Measurements from ENCODE around the gene MACO1.
"Not testable (repeated sequence)": the region's sequence is repeated elsewhere in the genome, so short reads cannot be mapped to it uniquely, and the experiment has no call there.

Gene MACO1

GRCh38 chr1:25458541-25459298 is 28.0 kb downstream of the MACO1 start:
- DNase-seq, result no peak

- DNase-seq, result no peak
These were observed 29.3 kb downstream of the MACO1 start for GRCh38 chr1:25460020-25460419.

DNA sequence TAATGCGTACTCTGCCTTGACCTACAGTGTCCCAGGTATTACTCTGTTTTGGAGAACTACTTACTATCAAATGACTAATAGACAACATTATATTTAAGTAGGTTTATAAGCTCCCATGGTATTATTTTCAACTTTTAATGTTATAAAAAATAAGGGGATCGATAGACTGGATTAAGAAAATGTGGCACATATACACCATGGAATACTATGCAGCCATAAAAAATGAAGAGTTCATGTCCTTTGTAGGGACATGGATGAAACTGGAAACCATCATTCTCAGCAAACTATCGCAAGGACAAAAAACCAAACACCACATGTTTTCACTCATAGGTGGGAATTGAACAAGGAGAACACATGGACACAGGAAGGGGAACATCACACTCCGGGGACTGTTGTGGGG is 30.1 kb downstream of the MACO1 start:
- DNase-seq, result not testable (repeated sequence)

DNA sequence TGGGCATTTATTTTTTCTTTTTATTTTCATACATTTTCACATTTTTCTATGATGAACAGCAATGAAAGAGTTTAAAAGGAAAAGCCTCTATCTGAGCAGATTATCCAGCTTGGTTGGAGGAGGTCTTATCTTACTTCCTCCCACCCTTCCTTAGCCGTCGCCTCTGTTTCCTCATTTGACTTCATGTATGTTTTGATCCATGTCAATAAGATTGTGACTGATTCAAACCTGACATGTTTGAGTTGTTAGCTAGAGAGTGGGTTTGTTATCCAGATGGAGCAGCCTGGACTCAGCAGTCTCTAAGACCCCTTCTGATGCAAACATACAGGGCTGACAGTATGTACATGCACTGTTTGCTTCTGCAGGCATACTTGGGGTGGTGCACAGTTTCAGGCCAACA is 31.2 kb downstream of the MACO1 start:
- no peak for DNase-seq

DNA sequence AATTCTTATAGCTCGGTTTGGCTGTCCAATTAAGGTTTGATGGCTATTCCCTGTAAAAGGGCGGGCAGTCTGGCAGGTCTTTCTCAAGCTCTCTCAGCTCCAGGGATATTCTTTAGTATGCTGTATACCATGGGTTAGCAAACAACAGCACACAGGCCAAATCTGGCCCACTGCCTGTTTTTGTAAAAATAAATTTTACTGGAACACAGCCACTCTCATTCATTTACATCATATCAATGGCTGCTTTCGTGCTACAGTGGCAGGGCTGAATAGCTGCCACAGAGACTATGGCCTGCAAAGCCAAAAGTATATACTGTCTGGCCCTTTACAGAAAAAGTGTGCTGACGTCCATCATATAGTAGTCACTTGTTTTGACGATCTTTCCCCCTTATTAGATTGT is 32.0 kb downstream of the MACO1 start:
- DNase-seq, result no peak

DNA sequence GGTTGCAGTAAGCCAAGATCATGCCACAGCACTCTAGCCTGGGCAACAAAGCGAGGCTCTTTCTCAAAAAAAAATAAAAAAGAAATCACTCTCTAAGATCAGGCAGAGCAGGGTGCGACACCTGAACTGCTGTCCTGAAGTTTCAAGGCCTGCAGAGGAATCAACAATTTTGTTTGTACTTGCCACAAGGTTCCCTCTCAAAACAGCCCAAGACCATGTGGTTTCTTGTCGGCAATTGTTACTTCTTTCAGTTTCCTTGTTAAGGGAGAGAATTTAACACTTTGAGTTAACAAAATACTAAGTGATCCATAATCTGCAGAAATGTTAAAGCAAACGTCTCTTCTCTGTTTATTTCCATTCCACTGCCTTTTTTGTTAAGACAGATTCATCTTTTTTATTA is 36.5 kb downstream of the MACO1 start:
- DNase-seq, result no peak

- DNase-seq, result no peak
These were observed 36.9 kb downstream of the MACO1 start for GRCh38 chr1:25467616-25468015.

DNA sequence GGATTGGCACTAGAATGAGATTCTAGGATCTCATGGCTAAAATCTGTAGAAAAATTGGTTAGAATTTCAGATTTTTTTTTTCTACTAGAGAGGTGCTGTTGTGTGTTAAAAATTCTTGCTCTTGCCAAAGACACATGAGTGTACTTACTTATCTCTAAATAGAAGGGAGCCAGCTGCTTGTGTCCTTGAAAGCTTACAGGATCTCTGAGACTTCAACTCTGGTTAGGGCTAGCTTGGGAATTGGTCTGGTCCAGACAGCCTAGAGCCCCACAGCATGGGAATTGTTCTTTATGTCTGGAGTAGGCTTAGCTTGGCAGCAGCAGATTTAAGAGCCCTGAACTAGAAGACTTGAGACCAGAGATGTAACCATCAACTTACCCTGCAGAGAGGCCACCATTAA is 37.3 kb downstream of the MACO1 start:
- DNase-seq, result no peak

DNA sequence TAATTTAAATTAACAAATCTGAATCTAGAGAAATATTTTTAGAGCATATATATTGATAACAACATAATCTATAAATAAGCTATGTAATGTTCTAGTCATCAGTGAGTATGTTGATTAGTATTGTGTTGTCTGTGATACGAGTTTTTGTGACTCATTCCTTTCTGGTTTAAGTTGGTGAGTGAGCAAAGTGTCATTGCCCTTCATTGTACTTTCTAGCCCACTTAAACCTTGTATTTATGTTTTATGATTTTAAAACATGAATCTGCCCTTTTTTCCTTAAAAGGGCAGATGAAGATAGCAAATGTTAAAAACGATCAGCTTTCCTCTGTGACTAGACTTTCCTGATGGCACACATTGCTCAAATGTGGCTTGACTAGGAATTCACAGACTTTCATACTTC is 38.5 kb downstream of the MACO1 start:
- no peak for DNase-seq

GRCh38 chr1:25472471-25472870 is 41.8 kb downstream of the MACO1 start:
- DNase-seq, result no peak

- no peak for DNase-seq
These were observed 43.0 kb downstream of the MACO1 start for GRCh38 chr1:25473653-25474225.

DNA sequence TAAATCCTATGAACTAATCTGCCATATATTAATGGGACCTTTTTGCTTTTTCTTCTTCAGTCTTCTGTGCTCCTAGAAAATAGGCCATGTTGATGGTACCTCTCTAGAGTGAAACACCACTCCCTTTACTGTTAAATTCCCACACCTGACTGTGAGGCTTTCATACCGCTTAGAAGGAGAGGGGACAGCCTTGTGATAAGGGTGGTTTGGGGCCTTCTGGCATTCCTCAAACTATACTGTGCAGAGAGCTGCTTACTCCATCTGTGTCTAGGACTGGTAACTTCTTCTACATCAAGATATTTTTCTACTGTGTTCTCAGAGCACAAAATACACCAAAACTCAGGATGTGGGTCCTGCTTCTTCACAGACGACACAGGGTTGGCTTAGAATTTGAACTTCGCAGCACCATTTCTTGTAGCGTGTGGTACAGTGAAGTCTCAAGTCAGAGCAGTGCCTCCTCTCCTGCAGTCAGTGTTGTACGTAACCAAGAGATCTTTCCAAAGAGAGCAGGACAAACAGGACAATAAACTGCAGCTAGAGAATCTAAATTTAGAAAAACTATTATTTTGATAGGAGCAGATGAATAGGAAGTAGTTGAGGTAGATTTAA is 43.8 kb downstream of the MACO1 start:
- DNase-seq, result no peak

- peak; percentile 85 for DNase-seq
These were observed 45.7 kb downstream of the MACO1 start for GRCh38 chr1:25476186-25477097.

- no peak for DNase-seq
These were observed 46.8 kb downstream of the MACO1 start for GRCh38 chr1:25477448-25478034.

DNA sequence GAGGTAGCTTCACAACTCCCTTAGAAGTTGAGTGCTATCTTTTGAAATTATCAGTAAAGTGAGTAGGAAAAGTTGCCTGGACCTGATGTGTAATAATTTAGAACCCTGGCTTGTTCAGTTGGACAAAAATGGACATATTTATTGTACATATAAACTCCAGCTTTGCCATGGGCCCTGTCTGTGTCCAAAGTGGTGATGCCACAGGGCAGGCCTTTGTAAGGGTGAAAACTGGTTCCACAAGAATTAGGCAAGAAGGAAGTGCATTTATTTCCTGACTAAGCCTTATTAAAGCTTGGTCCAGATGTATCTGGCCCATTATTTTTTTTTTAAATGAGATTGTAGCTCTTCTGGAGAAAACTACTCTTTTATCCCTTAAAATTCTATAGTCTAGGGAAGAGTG is 47.9 kb downstream of the MACO1 start:
- DNase-seq, result no peak

GRCh38 chr1:25481625-25482024 is 50.9 kb downstream of the MACO1 start:
- no peak for DNase-seq

DNA sequence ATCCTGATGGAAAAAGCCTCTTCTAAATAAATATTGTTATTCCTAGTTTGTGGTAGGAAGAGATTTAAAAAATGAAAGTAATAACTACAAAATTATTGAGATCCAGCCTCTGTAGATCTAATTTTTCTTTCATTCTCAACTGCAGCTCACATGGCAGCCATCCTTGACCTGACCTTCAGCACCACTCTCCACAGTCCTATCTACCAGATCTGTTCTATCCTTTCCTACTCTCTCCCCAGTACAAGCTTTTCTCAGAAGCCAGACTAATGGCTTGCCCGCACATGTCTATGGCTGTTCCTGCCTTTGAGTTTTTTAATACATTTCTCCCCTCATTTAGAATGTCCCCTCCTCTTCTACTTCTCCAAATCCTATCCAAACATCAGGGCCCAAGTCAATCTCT is 51.5 kb downstream of the MACO1 start:
- DNase-seq, result no peak

GRCh38 chr1:25484096-25484495 is 53.4 kb downstream of the MACO1 start:
- DNase-seq, result peak in 1 of 2 experiments; percentile 38

- no peak for DNase-seq
These were observed 53.8 kb downstream of the MACO1 start for GRCh38 chr1:25484533-25484932.

DNA sequence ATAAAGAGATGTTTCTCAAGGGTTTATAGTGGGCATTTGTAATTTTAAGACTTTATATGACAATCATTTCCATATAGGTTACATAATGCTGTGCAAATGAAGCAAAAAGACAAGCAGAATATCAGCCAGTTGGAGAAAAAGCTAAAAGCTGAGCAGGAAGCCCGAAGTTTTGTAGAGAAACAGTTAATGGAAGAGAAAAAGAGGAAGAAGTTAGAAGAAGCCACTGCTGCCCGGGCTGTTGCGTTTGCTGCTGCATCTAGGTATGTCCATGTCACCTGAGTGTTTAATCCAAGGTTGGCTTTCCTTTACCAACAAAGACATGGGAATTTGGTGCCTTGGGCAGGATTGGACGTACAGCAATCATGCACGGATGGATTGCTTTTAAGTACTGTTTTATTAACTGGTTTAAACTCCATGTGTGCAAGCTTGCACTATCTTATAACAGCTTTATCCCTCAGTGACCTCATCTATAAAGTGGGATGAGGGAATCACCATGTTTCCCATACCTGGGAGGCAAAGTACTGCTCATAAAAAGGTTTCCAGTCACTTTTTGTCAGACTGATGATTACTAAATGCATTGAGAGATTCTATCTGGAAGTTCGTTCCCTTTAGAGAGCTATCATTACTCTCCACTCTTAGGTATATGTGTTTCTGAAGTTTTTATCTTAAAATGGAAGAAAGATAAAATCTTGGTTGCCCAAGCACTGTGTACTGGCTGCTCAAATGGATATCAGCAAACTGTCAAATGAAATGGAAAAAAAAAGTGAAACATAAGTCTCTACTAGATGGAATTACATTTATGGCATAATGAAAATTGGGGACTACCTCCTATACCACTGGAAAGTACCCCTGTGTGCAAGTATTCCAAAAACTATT is 55.1 kb downstream of the MACO1 start:
- DNase-seq, result no peak

DNA sequence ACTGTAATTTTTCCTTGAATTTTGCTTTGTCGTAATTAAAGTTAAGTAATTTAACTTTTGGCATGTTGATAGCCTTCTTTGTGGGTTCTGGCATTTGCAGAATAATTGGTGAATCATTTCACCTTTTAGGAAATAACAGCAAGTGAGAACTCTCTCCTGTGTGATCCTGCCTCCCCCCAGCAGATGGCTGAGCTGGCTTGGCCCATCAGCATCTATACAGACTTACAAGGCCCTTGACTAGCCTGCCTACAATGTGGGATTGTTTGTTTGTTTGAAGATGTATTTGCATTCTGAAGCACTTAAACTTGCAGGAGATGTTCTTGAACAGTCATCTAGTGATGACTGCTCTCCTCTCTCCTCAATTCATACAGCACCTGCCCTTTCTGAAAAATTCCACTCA is 55.9 kb downstream of the MACO1 start:
- peak; percentile 44 to 73 for DNase-seq

GRCh38 chr1:25487628-25488027 is 56.9 kb downstream of the MACO1 start:
- no peak for DNase-seq
